Ovary (tissue), 9 donors: Measurements from ENCODE around the gene ZNF584. TPM values are rescaled to one million over a fixed set of nuclear protein-coding genes. Genes with fewer than 3 reads are reported as not detected.
A peak's percentile ranks its signal among the peaks of the same experiment; 100 is the strongest.

Experiments
- DNase-seq, 5 donors: peaks; one replicate each; pipeline ENCODE4 v3.0.0-alpha.2; 2019 to 2020
- H3K27ac ChIP-seq, 2 donors: fragments of 200-600 bp; one replicate each; pipeline versions ENCODE4 v1.5.1 to v1.8.0; 2019 to 2022
- H3K27me3 ChIP-seq: fragments of 200-600 bp; one replicate; pipeline ENCODE4 v1.8.0; 2022
- H3K36me3 ChIP-seq: fragments of 200-600 bp; sonication (generic); one replicate; pipeline ENCODE4 v1.5.1; 2019
- H3K4me1 ChIP-seq: one replicate; pipeline ENCODE4 v1.8.1; 2013; ENCODE audit warnings: mild to moderate bottlenecking, moderate library complexity; ENCODE audit not compliant: insufficient read depth
- H3K4me3 ChIP-seq: fragments of 200-600 bp; sonication (generic); one replicate; pipeline ENCODE4 v1.5.1; 2017
- H3K9me3 ChIP-seq, 2 donors: fragments of 200-600 bp in 1 of 2; sonication (generic) in 1 of 2; one replicate each; pipeline versions ENCODE4 v1.5.1 to v1.8.1; 2013 to 2019; ENCODE audit warnings: mild to moderate bottlenecking in 1 of 2, moderate library complexity in 1 of 2
- EP300 ChIP-seq: sonication (generic); formaldehyde crosslinking; IDR thresholded peaks from one replicate; pipeline ENCODE4 v1.6.1; 2017; ENCODE audit warnings: antibody characterized with exemption
- POLR2A ChIP-seq: fragments of 450-650 bp; IDR thresholded peaks from one replicate; pipeline ENCODE4 v1.6.1; 2017; ENCODE audit warnings: antibody characterized with exemption, mild to moderate bottlenecking, moderate library complexity
- WGBS, 3 donors: extraction: QIAGEN DNeasy Blood & Tissue Kit in 1 of 3; methylation state at CpG; one replicate each; pipeline versions ENCODE4 v1.1.5 to v1.1.7; 2013 to 2017; 5-methylcytosine and 5-hydroxymethylcytosine counted together
- intact Hi-C, 4 donors: fragments of 100-400 bp; cut with DNase I; formaldehyde crosslinking; loops; one replicate each; pipeline versions ENCODE4 v1.11.0 to v1.15.1; 2022 to 2023
- microRNA-seq, 3 donors: library from miRNA; unstranded; fragments of <30 nt; microRNA quantifications; one replicate each; pipeline versions ENCODE4 to v1.2.0, GENCODE V29; 2019 to 2020
- polyA plus RNA-seq, 2 donors: library from polyadenylated mRNA; stranded (reverse); fragments of 200-250 nt in 1 of 2; fragments of 350-450 nt in 1 of 2; fragmentation: Illumina TruSeq in 1 of 2; extraction: RNeasy Lipid Tissue Mini Kit (QIAGEN cat#74804) in 1 of 2; gene quantifications; one replicate each; pipeline ENCODE4 v1.2.3, GENCODE V29; 2013 to 2014
- small RNA-seq: library from RNA; depleted of rRNA; stranded (forward); fragments of <200 nt; gene quantifications from one replicate; pipeline ENCODE3, GENCODE V24; 2016
- total RNA-seq, 7 donors: library from RNA; depleted of rRNA in 2 of 7; stranded (reverse); fragments of >200 nt in 2 of 7; fragmentation: NEBNext Ultra II Directional in 3 of 7; extraction: Animal tissue kit (Norgen Biotek cat#: 25700) in 3 of 7; gene quantifications; one replicate each; pipeline versions ENCODE4 v1.1.0 to v1.2.4, GENCODE V29; 2016 to 2023
- TF ChIP-seq, protein P1 (sequence below), 3 donors: fragments of 450-650 bp in 2 of 3; fragments of 200-600 bp in 1 of 3; IDR thresholded peaks; one replicate each; pipeline versions ENCODE4 v1.5.1 to v1.8.0; 2016 to 2022; ENCODE audit warnings: antibody characterized with exemption in 3 of 3, mild to moderate bottlenecking in 1 of 3
- donor health status: DM: no; HTN: no; CAD: no; lungs with moderate emphysema.
- donor health status: DM: no; HTN: no; CAD: no.
- donor health status: Bipolar disorder and iron deficiency.
- donor health status: DM: yes; HTN: yes; CAD: no.
- donor health status: DM: no; HTN: no; CAD: no.
- donor health status: DM: yes; HTN: yes; CAD: no.

The ZNF584 gene
- total and polyA plus RNA-seq, 9 donors, result 11.0 to 24.3 (median 21.4) TPM

DNA sequence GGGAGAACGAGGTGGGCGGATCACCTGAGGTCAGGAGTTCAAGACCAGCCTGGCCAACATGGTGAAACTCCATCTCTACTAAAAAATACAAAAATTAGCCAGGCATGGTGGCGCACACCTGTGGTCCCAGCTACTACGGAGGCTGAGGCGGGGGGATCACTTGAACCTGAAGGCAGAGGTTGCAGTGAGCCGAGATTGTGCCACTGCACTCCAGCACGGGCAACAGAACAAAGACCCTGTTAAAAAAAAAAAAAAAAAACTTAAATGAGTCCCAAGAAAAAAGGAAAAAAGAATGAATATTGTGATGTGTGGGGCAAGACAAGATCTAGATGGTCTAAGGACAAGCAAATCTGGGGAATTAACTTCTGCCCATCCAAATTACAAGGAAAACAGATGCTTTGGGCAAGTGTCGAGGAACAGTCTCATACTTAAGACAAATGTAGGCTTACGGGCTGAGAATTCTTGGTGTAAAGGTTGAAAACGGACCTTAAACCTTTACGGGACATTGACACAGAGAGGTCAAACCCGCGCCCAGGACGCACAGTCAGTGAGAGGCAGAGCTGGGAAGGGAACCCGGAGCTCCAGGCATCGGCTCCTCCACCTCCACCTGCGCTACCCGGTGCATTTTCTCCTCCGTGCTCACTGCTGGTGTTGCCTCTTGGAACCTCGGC is 57.8 kb downstream of the ZNF584 start:
- WGBS, 3 donors, result 27 to 41% (median 31%) methylated on average over 18 to 20 of the region's 20 CpGs
- peaks cover 6% of the 10 kb centered on the region for H3K4me1 ChIP-seq
- no peaks in the 10 kb centered on the region for H3K27me3 ChIP-seq
- H3K36me3 ChIP-seq, result no peaks in the 10 kb centered on the region
- TF ChIP-seq EP300 (no peak), POLR2A (no peak)
- TF ChIP-seq, protein P1, sequence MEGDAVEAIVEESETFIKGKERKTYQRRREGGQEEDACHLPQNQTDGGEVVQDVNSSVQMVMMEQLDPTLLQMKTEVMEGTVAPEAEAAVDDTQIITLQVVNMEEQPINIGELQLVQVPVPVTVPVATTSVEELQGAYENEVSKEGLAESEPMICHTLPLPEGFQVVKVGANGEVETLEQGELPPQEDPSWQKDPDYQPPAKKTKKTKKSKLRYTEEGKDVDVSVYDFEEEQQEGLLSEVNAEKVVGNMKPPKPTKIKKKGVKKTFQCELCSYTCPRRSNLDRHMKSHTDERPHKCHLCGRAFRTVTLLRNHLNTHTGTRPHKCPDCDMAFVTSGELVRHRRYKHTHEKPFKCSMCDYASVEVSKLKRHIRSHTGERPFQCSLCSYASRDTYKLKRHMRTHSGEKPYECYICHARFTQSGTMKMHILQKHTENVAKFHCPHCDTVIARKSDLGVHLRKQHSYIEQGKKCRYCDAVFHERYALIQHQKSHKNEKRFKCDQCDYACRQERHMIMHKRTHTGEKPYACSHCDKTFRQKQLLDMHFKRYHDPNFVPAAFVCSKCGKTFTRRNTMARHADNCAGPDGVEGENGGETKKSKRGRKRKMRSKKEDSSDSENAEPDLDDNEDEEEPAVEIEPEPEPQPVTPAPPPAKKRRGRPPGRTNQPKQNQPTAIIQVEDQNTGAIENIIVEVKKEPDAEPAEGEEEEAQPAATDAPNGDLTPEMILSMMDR (IDR thresholded peaks at IDR 0.05), result no peak
- intact Hi-C loops, result no loop called here
- H3K4me3 ChIP-seq, result peak overlapping the region; percentile 62
- H3K9me3 ChIP-seq, result no peaks in the 10 kb centered on the region
- H3K27ac ChIP-seq, result no peak overlapping the region
- DNase-seq, result no peak

DNA sequence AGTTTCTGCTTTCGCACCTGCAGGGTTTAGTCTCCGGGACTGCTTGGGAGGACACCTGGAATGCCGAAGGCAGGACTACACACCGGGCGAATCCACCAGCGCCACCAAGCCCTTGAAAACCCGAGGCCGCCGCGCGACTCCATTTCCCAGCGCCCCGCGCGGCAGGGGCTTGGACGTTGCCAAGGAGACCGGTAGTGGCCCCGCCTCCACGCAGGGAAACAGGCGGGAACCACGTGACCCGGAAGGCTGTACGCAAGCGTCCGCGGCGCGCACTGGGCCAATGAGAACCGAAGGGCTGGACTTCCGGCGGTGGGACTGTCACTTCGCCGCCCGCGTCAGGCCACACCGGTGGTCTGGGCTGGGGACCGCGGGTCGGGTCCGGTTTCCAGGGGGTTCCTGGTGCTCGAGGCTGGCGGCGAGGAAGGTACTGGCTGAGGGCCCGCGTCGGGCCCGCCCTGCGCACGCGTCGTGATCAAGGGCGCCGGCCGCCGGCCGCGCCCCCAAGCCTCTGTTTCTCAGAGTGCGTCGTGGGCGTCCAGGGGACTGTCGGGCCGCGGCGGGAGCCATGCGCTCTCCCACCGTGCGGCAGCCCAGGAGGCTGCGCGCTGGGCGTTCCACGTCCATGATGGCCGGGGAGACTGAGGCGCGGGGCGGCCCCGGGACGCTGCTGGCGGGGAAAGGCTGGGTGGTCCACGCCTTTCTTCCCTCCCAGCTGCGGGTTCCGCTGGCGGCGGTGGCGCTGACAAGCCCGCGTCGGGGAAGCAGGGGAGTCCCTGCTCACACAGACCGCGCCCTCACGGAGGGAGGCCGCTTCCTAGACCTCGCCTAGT is 58.5 kb downstream of the ZNF584 start, which contains the start of gene ZNF324:
TSS of gene ZNF324 (plus strand) at position 321 of the 830 bp plus-strand sequence. CDS start 2,106 bp downstream, outside the sequence.
- TF ChIP-seq, protein P1 (IDR thresholded peaks at IDR 0.05), result no peak
- TF ChIP-seq POLR2A (peak; percentile 42), EP300 (no peak)
- Histone ChIP-seq H3K36me3 (no peaks in the 10 kb centered on the region), H3K4me1 (peaks cover 6% of the 10 kb centered on the region), H3K27ac (peak within 1 kb of the TSS in 1 of 2 donors; percentile 44), H3K4me3 (peak within 1 kb of the TSS; percentile 62), H3K27me3 (no peaks in the 10 kb centered on the region), H3K9me3 (no peaks in the 10 kb centered on the region)
- intact Hi-C loops, result no loop called here
- DNase-seq, result peak; percentile 97 to 98 (median 98)
- WGBS, 3 donors, result 0 to 1% (median 0%) methylated on average over 52 to 92 of the region's 92 CpGs

Small RNAs within 50 kb of the gene (microRNA-seq; reads per million reads assigned to microRNA genes)
- 0 to 0.16 (median 0) reads per million in 3 donors for gene MIR4754

Small RNAs within 50 kb of the gene (small RNA-seq; reads per million reads assigned to genes)
- not detected for gene MIR4754
- gene RNA5SP473, result 0.35 reads per million

Other genes starting within 250 kb of the ZNF584 start
- gene ZNF274, start 225.6 kb upstream of the ZNF584 start, total RNA-seq, result 10 to 100 TPM; 26.1 to 61.5 (median 45.3) TPM
- gene ZNF274, start 225.6 kb upstream of the ZNF584 start, polyA plus RNA-seq, result 10 to 100 TPM; 20.4 to 22.4 TPM
- gene ZNF544, start 179.7 kb upstream of the ZNF584 start, total RNA-seq, result 10 to 100 TPM; 20.8 to 39.8 (median 37.5) TPM
- gene ZNF544, start 179.7 kb upstream of the ZNF584 start, polyA plus RNA-seq, result 10 to 100 TPM; 16.8 to 18.3 TPM
- 10 to 100 TPM in 1 of 7 donors, 1 to 10 TPM in 6; 4.8 to 10.6 (median 8.0) TPM for gene ZNF8, start 129.7 kb upstream of the ZNF584 start, total RNA-seq
- 1 to 10 TPM; 2.7 to 4.2 TPM for gene ZNF8, start 129.7 kb upstream of the ZNF584 start, polyA plus RNA-seq
- gene ERVK3-1, start 103.3 kb upstream of the ZNF584 start, total RNA-seq, result 10 to 100 TPM; 26.9 to 37.6 (median 29.9) TPM
- gene ERVK3-1, start 103.3 kb upstream of the ZNF584 start, polyA plus RNA-seq, result 10 to 100 TPM; 27.4 to 52.5 TPM
- gene ZSCAN22, start 81.7 kb upstream of the ZNF584 start, total RNA-seq, result 1 to 10 TPM; 2.2 to 6.1 (median 4.5) TPM
- gene ZSCAN22, start 81.7 kb upstream of the ZNF584 start, polyA plus RNA-seq, result 1 to 10 TPM; 1.1 to 2.3 TPM
- gene A1BG, start 55.2 kb upstream of the ZNF584 start, total RNA-seq, result 10 to 100 TPM in 2 of 7 donors, 1 to 10 TPM in 5; 2.6 to 32.4 (median 4.8) TPM
- 10 to 100 TPM in 1 of 2 donors, under 1 TPM in 1; 0.38 to 11.8 TPM for gene A1BG, start 55.2 kb upstream of the ZNF584 start, polyA plus RNA-seq
- 1 to 10 TPM; 2.5 to 6.5 (median 3.4) TPM for gene ZNF497, start 45.9 kb upstream of the ZNF584 start, total RNA-seq
- 1 to 10 TPM in 1 of 2 donors, under 1 TPM in 1; 0.30 to 2.2 TPM for gene ZNF497, start 45.9 kb upstream of the ZNF584 start, polyA plus RNA-seq
- gene ZNF837, start 27.6 kb upstream of the ZNF584 start, total RNA-seq, result 1 to 10 TPM; 1.4 to 3.2 (median 2.7) TPM
- gene ZNF837, start 27.6 kb upstream of the ZNF584 start, polyA plus RNA-seq, result 1 to 10 TPM in 1 of 2 donors, not detected in 1; 2.3 TPM
- 1,000 to 10,000 TPM; 1,875 to 5,180 (median 2,346) TPM for gene RPS5, start 21.4 kb upstream of the ZNF584 start, total RNA-seq
- 1,000 to 10,000 TPM in 1 of 2 donors, 100 to 1,000 TPM in 1; 715 to 3,775 TPM for gene RPS5, start 21.4 kb upstream of the ZNF584 start, polyA plus RNA-seq
- gene RNF225, start 13.0 kb upstream of the ZNF584 start, total RNA-seq, result not detected
- gene RNF225, start 13.0 kb upstream of the ZNF584 start, polyA plus RNA-seq, result not detected
- 10 to 100 TPM in 2 of 7 donors, 1 to 10 TPM in 5; 6.2 to 12.5 (median 8.6) TPM for gene ZNF132, start 31.5 kb downstream of the ZNF584 start, total RNA-seq
- gene ZNF132, start 31.5 kb downstream of the ZNF584 start, polyA plus RNA-seq, result 1 to 10 TPM; 3.3 to 5.9 TPM
- gene ZNF324B, start 43.0 kb downstream of the ZNF584 start, total RNA-seq, result 10 to 100 TPM in 1 of 7 donors, 1 to 10 TPM in 6; 4.7 to 11.4 (median 8.5) TPM
- gene ZNF324B, start 43.0 kb downstream of the ZNF584 start, polyA plus RNA-seq, result 1 to 10 TPM; 4.2 to 4.7 TPM
- 10 to 100 TPM; 14.2 to 20.2 (median 18.6) TPM for gene ZNF324, start 58.4 kb downstream of the ZNF584 start, total RNA-seq
- 1 to 10 TPM; 3.9 to 8.7 TPM for gene ZNF324, start 58.4 kb downstream of the ZNF584 start, polyA plus RNA-seq
- gene ZNF446, start 67.7 kb downstream of the ZNF584 start, total RNA-seq, result 10 to 100 TPM; 16.2 to 20.9 (median 18.6) TPM
- gene ZNF446, start 67.7 kb downstream of the ZNF584 start, polyA plus RNA-seq, result 10 to 100 TPM in 1 of 2 donors, 1 to 10 TPM in 1; 1.9 to 24.9 TPM
- 10 to 100 TPM in 4 of 7 donors, 1 to 10 TPM in 3; 6.5 to 14.8 (median 11.1) TPM for gene SLC27A5, start 103.3 kb downstream of the ZNF584 start, total RNA-seq
- 10 to 100 TPM in 1 of 2 donors, under 1 TPM in 1; 0.70 to 14.2 TPM for gene SLC27A5, start 103.3 kb downstream of the ZNF584 start, polyA plus RNA-seq
- gene ZBTB45, start 111.2 kb downstream of the ZNF584 start, total RNA-seq, result 10 to 100 TPM in 5 of 7 donors, 1 to 10 TPM in 2; 8.1 to 23.3 (median 17.3) TPM
- 10 to 100 TPM in 1 of 2 donors, 1 to 10 TPM in 1; 1.1 to 11.6 TPM for gene ZBTB45, start 111.2 kb downstream of the ZNF584 start, polyA plus RNA-seq
- 100 to 1,000 TPM; 193 to 505 (median 348) TPM for gene TRIM28, start 135.4 kb downstream of the ZNF584 start, total RNA-seq
- gene TRIM28, start 135.4 kb downstream of the ZNF584 start, polyA plus RNA-seq, result 100 to 1,000 TPM; 270 to 294 TPM
- gene CHMP2A, start 146.5 kb downstream of the ZNF584 start, total RNA-seq, result 100 to 1,000 TPM in 2 of 7 donors, 10 to 100 TPM in 5; 54.2 to 105 (median 96.1) TPM
- gene CHMP2A, start 146.5 kb downstream of the ZNF584 start, polyA plus RNA-seq, result 100 to 1,000 TPM; 137 to 143 TPM
- gene UBE2M, start 150.0 kb downstream of the ZNF584 start, total RNA-seq, result 10 to 100 TPM; 13.8 to 75.0 (median 62.6) TPM
- gene UBE2M, start 150.0 kb downstream of the ZNF584 start, polyA plus RNA-seq, result 100 to 1,000 TPM in 1 of 2 donors, 10 to 100 TPM in 1; 43.8 to 110 TPM
- gene MZF1, start 164.7 kb downstream of the ZNF584 start, total RNA-seq, result 10 to 100 TPM; 26.2 to 48.0 (median 30.6) TPM
- 10 to 100 TPM; 10.8 to 32.5 TPM for gene MZF1, start 164.7 kb downstream of the ZNF584 start, polyA plus RNA-seq